Activated CD8-positive, alpha-beta T cell treated with anti-CD3 and anti-CD28 coated beads for 36 hours (primary cell): Measurements from ENCODE around the gene PCP2. TPM values are rescaled to one million over a fixed set of nuclear protein-coding genes. Genes with fewer than 3 reads are reported as not detected.

Experiments
- ATAC-seq: fragments of 200-7000 bp; cut with Tn5 transposase; one replicate; pipeline ENCODE4 v1.10.0; 2021; ENCODE audit warnings: mild to moderate bottlenecking, moderate library complexity
- CTCF ChIA-PET: fragments of 350-600 bp; sonication (Branson Sonifier 250); formaldehyde crosslinking; loops from one replicate; lab custom pipeline; 2021; ENCODE audit warnings: antibody characterized with exemption; lab: Charles Lee
- POLR2A ChIA-PET: fragments of 350-600 bp; sonication (Branson Sonifier 250); formaldehyde crosslinking; loops from one replicate; lab custom pipeline; 2021; ENCODE audit warnings: antibody characterized with exemption; lab: Charles Lee
- DNase-seq: peaks from one replicate; pipeline ENCODE4 v3.0.0-alpha.2; 2020
- H3K27ac Mint-ChIP-seq: one replicate; pipeline ENCODE4 v1.8.0; 2021; ENCODE audit warnings: mild to moderate bottlenecking, mixed read lengths
- H3K27me3 Mint-ChIP-seq: one replicate; pipeline ENCODE4 v1.8.0; 2021; ENCODE audit warnings: mixed read lengths
- H3K36me3 Mint-ChIP-seq: one replicate; pipeline ENCODE4 v1.8.0; 2021; ENCODE audit warnings: low read depth, mixed read lengths
- H3K4me1 Mint-ChIP-seq: one replicate; pipeline ENCODE4 v1.8.0; 2021; ENCODE audit warnings: low read depth, mixed read lengths
- H3K4me3 Mint-ChIP-seq: one replicate; pipeline ENCODE4 v1.8.0; 2021; ENCODE audit warnings: mild to moderate bottlenecking, moderate library complexity, mixed read lengths
- H3K9me3 Mint-ChIP-seq: one replicate; pipeline ENCODE4 v1.8.0; 2021; ENCODE audit warnings: mixed read lengths
- CTCF ChIP-seq: fragments of 200-600 bp; IDR thresholded peaks from one replicate; pipeline ENCODE4 v1.8.0; 2022; ENCODE audit warnings: antibody characterized with exemption, mild to moderate bottlenecking
- intact Hi-C: fragments of 100-400 bp; cut with micrococcal nuclease; formaldehyde crosslinking; loops from one replicate; pipeline ENCODE4 v1.10.0; 2022
- total RNA-seq, 2 experiments: library from RNA; stranded (reverse); gene quantifications; one replicate each; pipeline ENCODE4 v1.2.3, GENCODE V29; 2021

The PCP2 gene
- total RNA-seq, 2 experiments from 2014 or later, result 4.0 to 4.8 TPM

- TF ChIP-seq CTCF, result no peak
- intact Hi-C loops, result no loop called here
- ATAC-seq, result no peak
- no peaks in the 10 kb centered on the region for H3K9me3 Mint-ChIP-seq
- no peak for DNase-seq
- H3K4me1 Mint-ChIP-seq, result no peaks in the 10 kb centered on the region
- no peak overlapping the region for H3K27ac Mint-ChIP-seq
- CTCF ChIA-PET, result no interaction called here
- H3K36me3 Mint-ChIP-seq, result peaks cover 23% of the 10 kb centered on the region
- no peaks in the 10 kb centered on the region for H3K27me3 Mint-ChIP-seq
- H3K4me3 Mint-ChIP-seq, result no peak overlapping the region
- POLR2A ChIA-PET, result interaction anchor here (0.9 to 3.3 kb wide), 3 partner anchors 8 to 16 kb away, joined by 3 to 10 read pairs (median 6); partner anchors contain the start of genes PCP2, PET100 and XAB2
These were observed 15.2 kb downstream of the PCP2 start for GRCh38 chr19:7618348-7618747.

- peaks cover 17% of the 10 kb centered on the region for H3K36me3 Mint-ChIP-seq
- no peak for TF ChIP-seq CTCF
- intact Hi-C loops, result no loop called here
- no peaks in the 10 kb centered on the region for H3K4me1 Mint-ChIP-seq
- ChIA-PET CTCF (no interaction called here), POLR2A (interaction anchor here (0.9 to 3.3 kb wide), 3 partner anchors 9 to 17 kb away, joined by 3 to 10 read pairs (median 6); partner anchors contain the start of genes PCP2, PET100 and XAB2)
- DNase-seq (no peak), ATAC-seq (no peak)
- no peaks in the 10 kb centered on the region for H3K27me3 Mint-ChIP-seq
- no peak overlapping the region for H3K27ac Mint-ChIP-seq
- no peak overlapping the region for H3K4me3 Mint-ChIP-seq
- H3K9me3 Mint-ChIP-seq, result no peaks in the 10 kb centered on the region
These were observed 15.8 kb downstream of the PCP2 start for GRCh38 chr19:7617735-7618134.

- no peak for TF ChIP-seq CTCF
- Mint-ChIP-seq H3K27ac (no peak overlapping the region), H3K27me3 (no peaks in the 10 kb centered on the region), H3K4me1 (no peaks in the 10 kb centered on the region), H3K4me3 (no peak overlapping the region), H3K36me3 (peaks cover 14% of the 10 kb centered on the region), H3K9me3 (no peaks in the 10 kb centered on the region)
- DNase-seq (no peak), ATAC-seq (no peak)
- POLR2A ChIA-PET, result interaction anchor here (1.3 to 3.3 kb wide), 2 partner anchors 9 to 18 kb away, joined by 3 to 10 read pairs; partner anchors contain the start of gene PCP2
- CTCF ChIA-PET, result no interaction called here
- intact Hi-C loops, result no loop called here
These were observed 16.3 kb downstream of the PCP2 start for GRCh38 chr19:7617172-7617571.

GRCh38 chr19:7614859-7615741 lies 18.4 kb downstream of the PCP2 start:
- no peaks in the 10 kb centered on the region for H3K9me3 Mint-ChIP-seq
- H3K27me3 Mint-ChIP-seq, result no peaks in the 10 kb centered on the region
- H3K4me1 Mint-ChIP-seq, result no peaks in the 10 kb centered on the region
- no peak for ATAC-seq
- no peak overlapping the region for H3K27ac Mint-ChIP-seq
- ChIA-PET CTCF (no interaction called here), POLR2A (no interaction called here)
- H3K36me3 Mint-ChIP-seq, result peaks cover 14% of the 10 kb centered on the region
- no peak for TF ChIP-seq CTCF
- intact Hi-C loops, result no loop called here
- DNase-seq, result no peak
- no peak overlapping the region for H3K4me3 Mint-ChIP-seq
